HG03066 (cell line): Measurements from ENCODE around the gene ZNF280B.
"Not testable (repeated sequence)": the region's sequence is repeated elsewhere in the genome, so short reads cannot be mapped to it uniquely, and the experiment has no call there.

ENCODE experiments used
- ATAC-seq: cut with Tn5 transposase; IDR thresholded peaks from one replicate; pipeline ENCODE4 v1.9.1; 2021; ENCODE audit warnings: low read depth; ENCODE audit not compliant: unreplicated experiment

Gene ZNF280B

DNA sequence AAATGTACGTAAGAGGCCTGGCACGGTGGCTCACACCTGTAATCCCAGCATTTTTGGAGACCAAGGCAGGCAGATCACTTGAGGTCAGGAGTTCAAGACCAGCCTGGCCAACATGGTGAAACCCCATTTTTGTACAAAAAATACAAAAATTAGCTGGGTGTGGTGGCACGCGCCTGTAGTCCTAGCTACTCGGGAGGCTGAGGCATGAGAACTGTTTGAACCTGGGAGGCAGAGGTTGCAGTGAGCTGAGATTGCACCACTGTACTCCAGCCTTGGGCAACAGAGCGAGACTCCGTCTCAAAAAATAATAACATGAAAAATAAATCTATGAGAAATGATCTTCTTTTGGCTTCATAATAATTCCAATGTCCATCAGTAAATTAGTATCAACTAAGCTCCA is 2.3 kb upstream of the ZNF280B start:
- not testable (repeated sequence) for ATAC-seq

DNA sequence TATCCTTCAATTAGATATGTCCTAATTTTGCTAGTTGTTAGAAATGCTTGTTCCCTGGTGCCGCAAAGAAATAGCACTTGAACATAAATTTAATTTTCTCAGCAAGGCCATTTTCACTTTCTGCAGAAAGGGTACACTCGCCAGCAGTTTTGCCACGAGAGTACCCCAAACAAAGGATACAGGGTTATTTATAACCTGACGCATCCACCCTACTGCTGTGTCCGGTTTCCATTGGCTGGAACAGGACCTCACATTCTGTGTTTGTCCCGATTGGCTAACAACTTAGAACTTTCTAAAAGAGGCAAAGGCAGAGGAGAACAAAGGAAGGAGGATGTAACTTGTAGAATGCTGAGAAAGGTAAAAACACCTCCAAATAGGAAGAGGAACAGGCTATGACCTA is 1.4 kb upstream of the ZNF280B start:
- ATAC-seq = not testable (repeated sequence)

- no peak for ATAC-seq
Observed at GRCh38 chr22:22507743-22508273, 734 bp downstream of the ZNF280B start.

DNA sequence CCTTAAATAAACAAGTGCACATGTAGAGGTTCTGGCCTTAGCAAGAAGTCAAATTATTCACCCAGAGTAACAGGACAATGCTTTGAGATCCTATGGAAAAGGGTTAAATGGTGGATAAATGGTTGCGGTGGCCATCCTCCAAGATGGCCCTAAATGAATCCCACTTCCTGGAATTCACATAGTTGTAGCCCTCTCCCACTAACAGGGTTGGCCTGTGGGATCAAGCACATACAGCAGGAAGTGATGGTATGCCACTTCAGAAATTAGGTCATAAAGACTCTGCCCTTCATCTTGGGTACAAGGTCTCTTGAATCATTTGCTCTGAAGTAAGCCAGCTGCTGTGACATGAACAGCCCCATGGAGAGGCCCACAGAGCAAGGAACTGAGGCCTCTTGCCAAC is 1.8 kb downstream of the ZNF280B start:
- no peak for ATAC-seq

DNA sequence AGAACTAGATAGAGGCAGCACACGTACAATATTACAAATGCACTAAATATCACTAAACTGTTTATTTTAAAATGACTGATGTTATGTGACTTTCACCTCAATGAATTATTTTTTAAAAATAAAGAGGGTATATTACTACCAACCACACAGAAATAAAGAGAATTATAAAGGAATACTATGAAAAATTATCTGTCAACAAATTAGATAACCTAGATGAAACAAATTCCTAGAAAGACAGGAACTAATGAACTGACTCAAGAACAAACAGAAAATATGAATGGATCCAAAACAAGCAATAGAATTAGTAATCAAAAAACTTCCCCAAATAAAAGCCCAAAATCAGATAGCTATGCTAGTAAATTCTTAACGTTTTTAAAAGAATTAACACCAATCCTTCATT is 10.3 kb downstream of the ZNF280B start:
- ATAC-seq = no peak

GRCh38 chr22:22491589-22491988 is 17.0 kb downstream of the ZNF280B start:
- not testable (repeated sequence) for ATAC-seq

DNA sequence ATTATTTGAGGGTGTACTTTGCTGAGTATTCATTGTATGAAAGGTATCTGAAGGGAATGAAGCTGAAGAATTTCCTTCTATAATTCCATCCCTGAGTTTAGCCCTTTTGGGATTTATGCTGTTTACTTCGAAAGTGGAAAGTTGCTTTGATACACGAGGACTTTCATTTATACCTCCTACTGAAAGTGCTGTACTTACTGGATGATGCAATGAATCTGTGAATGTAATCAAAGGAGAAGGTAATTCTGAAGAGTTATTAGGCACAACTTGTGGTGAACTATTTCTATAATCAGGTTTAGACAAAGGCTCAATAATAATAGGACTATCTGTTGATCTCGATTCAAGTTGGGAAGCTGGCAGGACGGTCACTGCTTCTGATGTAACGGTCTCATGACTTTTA is 19.8 kb downstream of the ZNF280B start:
- no peak for ATAC-seq

DNA sequence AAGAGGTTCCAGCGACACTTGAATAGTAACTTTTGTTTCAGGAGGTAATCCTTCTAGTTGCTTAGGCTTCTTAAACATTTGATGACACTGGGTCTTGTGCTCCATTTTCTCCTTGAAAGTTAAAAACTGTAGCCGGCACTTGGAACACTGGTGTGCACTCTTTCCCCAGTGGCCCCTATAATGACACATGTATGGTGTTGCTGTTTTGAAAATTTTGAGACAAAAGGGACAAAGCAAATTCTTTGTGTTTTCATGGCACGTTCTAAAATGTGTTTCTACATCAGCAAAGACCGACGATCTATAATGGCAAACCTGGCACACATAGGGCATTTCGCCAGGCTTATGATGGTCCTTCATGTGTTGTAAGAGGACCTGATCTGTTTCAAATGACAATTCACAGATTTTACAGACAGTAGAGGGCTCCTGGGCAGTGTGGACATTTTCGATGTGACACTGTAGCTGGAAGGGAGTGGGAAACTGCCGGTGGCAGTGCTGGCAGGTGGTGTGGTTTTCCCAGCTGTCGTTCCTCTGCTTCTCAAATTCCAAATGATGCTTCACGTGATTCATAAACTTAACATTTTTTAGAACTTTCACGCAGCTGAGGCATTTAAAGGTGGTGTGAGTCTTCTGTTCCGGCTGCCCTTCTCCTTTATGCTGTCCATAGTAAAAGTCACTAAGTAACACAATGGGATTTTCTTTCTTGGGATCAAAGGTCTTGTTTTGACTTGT is 20.5 kb downstream of the ZNF280B start:
- ATAC-seq = no peak

DNA sequence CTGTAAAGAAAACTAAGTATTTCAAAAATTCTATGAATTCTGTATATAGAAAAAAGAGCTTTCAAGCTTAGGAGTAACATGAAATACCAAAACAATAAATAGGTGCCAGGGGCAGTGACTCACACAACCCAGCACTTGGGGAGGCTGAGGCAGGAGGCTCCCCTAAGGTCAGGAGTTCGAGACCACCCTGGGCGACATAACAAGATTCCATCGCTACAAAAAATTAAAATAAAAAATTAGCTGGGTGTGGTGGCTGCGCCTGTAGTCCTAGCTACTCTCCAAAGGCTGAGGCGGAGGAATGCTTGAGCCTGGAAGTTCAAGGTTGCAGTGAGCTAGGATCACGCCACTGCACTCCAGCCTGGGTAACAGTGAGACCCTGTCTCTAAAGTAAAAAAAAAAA is 21.5 kb downstream of the ZNF280B start:
- ATAC-seq = no peak

GRCh38 chr22:22486132-22486899 is 22.2 kb downstream of the ZNF280B start:
- no peak for ATAC-seq

DNA sequence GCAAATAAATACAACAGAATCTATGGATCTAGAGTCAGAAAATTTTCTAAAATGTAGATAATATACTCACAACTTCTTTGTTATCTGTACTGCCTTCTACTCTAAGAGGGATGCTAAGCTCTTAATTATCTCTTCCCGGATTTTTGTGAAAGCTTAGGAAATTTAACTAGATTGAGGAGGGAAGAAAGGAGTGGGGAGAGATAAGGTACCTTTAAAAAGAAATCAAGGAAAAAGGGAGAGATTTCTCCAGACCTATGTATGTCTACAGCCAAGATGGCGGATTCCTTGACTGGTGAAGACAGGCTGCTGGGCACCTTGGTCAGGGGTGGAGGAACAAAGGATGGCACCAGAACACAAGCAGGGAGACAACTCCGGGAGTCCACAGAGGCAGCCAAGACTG is 23.0 kb downstream of the ZNF280B start:
- ATAC-seq = no peak

GRCh38 chr22:22484023-22484422 is 24.5 kb downstream of the ZNF280B start:
- ATAC-seq = no peak

- ATAC-seq = no peak
Observed at GRCh38 chr22:22480940-22481339, 27.6 kb downstream of the ZNF280B start.

DNA sequence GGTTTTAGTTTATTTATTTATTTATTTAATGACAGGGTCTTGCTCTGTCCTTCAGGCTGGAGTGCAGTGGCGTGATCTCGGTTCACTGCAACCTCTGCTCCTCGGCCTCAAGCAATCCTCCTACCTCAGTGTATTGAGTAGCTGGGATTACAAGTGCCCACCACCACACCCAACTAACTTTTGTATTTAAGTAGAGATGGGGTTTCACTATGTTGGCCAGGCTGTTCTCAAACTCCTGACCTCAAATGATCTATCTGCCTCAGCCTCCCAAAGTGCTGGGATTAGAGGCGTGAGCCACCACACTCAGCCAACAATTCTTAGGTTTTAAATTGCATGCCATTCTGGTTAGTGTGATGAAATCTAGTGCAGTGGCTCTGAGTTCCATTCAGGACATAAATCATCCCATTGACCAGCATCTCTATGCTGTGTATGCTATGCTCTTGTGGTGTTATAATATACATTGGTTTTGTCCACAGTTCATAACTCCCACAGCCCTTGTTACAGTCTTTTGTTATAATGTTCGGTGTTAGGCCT is 28.5 kb downstream of the ZNF280B start:
- ATAC-seq = no peak

- ATAC-seq = no peak
Observed at GRCh38 chr22:22479116-22479515, 29.4 kb downstream of the ZNF280B start.

DNA sequence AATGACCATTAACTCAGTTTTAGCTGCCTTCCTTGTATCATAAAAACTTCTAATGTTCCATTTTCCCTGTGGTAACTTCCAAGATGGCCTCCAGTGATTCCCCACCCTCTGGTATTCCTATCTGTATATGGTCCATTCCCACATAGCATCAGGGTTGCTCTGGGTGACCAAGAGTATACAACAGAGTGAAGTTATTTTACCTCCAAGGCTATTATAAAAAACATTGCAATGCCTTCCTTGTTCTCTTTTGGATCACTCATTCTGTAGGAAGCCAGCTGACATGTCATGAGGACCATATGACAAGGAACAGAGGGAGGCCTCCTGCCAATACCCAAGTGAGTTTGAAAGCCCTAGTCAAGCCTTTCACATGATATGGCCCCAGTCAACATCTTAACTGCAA is 30.1 kb downstream of the ZNF280B start:
- no peak for ATAC-seq

DNA sequence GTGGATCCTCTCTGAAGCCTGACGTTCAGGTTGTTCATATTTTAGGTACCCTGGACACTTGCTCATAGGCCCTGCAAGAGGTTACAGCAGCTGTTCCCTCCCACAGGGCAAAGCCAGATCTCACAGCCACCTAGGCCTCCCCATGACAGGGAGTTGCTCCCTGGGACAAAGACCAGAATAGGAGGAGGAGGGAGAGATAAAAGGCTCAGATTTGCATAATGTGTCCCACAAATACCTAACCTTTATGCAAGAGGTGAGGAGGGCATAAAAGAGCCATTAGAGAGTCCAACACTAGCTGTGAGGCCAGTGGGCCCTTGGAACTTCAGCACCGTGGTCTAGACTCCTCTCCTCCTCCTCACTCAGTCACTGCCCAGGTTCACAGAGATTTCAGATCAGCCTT is 33.8 kb downstream of the ZNF280B start:
- ATAC-seq = no peak

GRCh38 chr22:22471104-22471503 is 37.4 kb downstream of the ZNF280B start:
- not testable (repeated sequence) for ATAC-seq

DNA sequence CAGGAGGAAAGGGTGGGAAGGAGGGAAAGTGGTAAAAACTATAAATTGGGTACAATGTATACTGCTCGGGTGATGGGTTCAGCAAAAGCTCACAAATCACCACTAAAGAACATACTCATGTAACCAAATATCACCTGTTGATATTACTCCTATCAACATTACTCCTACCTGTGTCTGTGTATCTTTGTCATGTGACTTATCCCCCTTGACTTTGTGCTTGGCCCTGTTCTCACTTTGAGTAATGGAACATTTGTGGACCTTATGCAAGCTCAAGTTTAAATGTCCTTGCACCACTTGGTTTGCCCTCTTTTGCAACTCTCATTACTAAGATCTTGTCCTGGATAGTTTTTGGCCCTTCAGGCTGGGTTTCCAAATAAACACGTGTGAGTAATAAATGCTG is 39.0 kb downstream of the ZNF280B start:
- no peak for ATAC-seq

DNA sequence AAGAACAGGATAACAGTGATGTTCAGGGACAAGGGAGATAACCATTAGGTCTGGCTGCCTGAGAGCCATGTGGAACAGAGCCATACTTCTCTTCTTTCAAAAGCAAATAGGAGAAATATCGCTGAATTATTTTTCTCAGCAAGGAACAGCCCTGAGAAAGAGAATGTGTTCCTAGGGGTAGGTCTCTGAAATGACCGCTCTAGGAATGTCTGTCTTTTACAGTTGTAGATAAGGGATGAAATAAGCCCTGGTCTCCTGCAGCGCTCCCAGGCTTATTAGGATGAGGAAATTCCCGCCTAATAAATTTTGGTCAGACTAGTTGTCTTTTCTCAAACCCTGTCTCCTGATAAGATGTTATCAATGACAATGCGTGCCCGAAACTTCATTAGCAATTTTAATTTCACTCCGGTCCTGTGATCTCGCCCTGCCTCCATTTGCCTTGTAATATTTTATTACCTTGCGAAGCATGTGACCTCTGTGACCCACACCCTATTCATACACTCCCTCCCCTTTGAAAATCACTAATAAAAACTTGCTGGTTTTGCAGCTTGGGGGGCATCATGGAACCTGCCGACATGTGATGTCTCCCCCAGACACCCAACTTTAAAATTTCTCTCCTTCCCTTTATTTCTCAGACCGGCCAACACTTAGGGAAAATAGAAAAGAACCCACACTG is 39.6 kb downstream of the ZNF280B start:
- ATAC-seq = not testable (repeated sequence)

DNA sequence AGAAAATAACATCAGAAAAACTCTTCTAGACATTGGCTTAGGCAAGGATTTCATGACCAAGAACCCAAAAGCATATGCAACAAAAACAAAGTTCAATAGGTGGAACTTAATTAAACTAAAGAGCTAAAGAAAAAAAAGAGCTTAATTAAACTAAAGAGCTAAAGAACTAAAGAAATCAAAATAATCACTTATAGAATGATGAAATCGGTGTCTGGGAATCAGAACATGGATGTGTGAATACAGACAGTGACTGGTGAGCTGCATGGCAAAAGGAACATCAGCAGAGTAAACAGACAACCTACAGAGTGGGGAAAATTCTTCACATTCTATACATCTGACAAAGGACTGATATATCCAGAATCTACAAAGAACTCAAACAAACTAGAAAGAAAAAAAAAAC is 41.4 kb downstream of the ZNF280B start:
- no peak for ATAC-seq
